SH-SY5Y (cell line): ENCODE measurements around the gene PCDH1.

ENCODE experiments used
- GATA2 ChIP-seq: IDR thresholded peaks from 2 replicates; pipeline ENCODE4 v1.6.1; 2011; ENCODE audit warnings: mild to moderate bottlenecking, low read depth, low read length
- GATA3 ChIP-seq: IDR thresholded peaks from 2 replicates; pipeline ENCODE4 v1.6.1; 2011; ENCODE audit warnings: low read depth, mild to moderate bottlenecking, low read length, moderate library complexity

Gene PCDH1

GRCh38 chr5:141871870-141872269 is 6.3 kb downstream of the PCDH1 start:
- TF ChIP-seq GATA3, result no peak
- no peak for TF ChIP-seq GATA2

- no peak for TF ChIP-seq GATA2
- TF ChIP-seq GATA3, result no peak
Observed at GRCh38 chr5:141870871-141871270, 7.3 kb downstream of the PCDH1 start.

- TF ChIP-seq GATA3 (no peak), GATA2 (no peak)
Observed at GRCh38 chr5:141870228-141870627, 8.0 kb downstream of the PCDH1 start.

GRCh38 chr5:141869514-141869913 is 8.7 kb downstream of the PCDH1 start:
- TF ChIP-seq GATA2, result no peak
- no peak for TF ChIP-seq GATA3

- TF ChIP-seq GATA3, result no peak
- TF ChIP-seq GATA2, result no peak
Observed at GRCh38 chr5:141869040-141869439, 9.2 kb downstream of the PCDH1 start.

GRCh38 chr5:141868541-141868940 is 9.7 kb downstream of the PCDH1 start:
- TF ChIP-seq GATA2 (no peak), GATA3 (no peak)

- no peak for TF ChIP-seq GATA2
- TF ChIP-seq GATA3, result no peak
Observed at GRCh38 chr5:141867651-141868050, 10.6 kb downstream of the PCDH1 start.

GRCh38 chr5:141867139-141867538 is 11.1 kb downstream of the PCDH1 start:
- TF ChIP-seq GATA3 (no peak), GATA2 (no peak)

- TF ChIP-seq GATA3 (no peak), GATA2 (no peak)
Observed at GRCh38 chr5:141866096-141866495, 12.1 kb downstream of the PCDH1 start.

- TF ChIP-seq GATA3 (no peak), GATA2 (no peak)
Observed at GRCh38 chr5:141865406-141865805, 12.8 kb downstream of the PCDH1 start.

- TF ChIP-seq GATA3, result no peak
- TF ChIP-seq GATA2, result no peak
Observed at GRCh38 chr5:141864371-141865370, 13.5 kb downstream of the PCDH1 start.

GRCh38 chr5:141863569-141864178 is 14.5 kb downstream of the PCDH1 start:
- no peak for TF ChIP-seq GATA2
- no peak for TF ChIP-seq GATA3

- TF ChIP-seq GATA3 (no peak), GATA2 (no peak)
Observed at GRCh38 chr5:141862936-141863543, 15.2 kb downstream of the PCDH1 start.

GRCh38 chr5:141861194-141861593 is 17.0 kb downstream of the PCDH1 start:
- no peak for TF ChIP-seq GATA3
- no peak for TF ChIP-seq GATA2
